Stomach (tissue), 4 donors: ENCODE measurements around the gene PKD2L1.

Experiments used
- CTCF ChIP-seq, 7 experiments: fragments of 450-650 bp in 4 of 7; fragments of 200-600 bp in 3 of 7; sonication (generic) in 3 of 7; IDR thresholded peaks; one replicate each; pipeline ENCODE4 v1.5.1; 2016 to 2019; ENCODE audit warnings: antibody characterized with exemption in 7 of 7, control low read depth in 2 of 7, mild to moderate bottlenecking in 1 of 7
- EP300 ChIP-seq: sonication (generic); formaldehyde crosslinking; IDR thresholded peaks from one replicate; pipeline ENCODE4 v1.6.1; 2017; ENCODE audit warnings: antibody characterized with exemption
- POLR2A ChIP-seq, 4 donors: fragments of 450-650 bp; IDR thresholded peaks; one replicate each; pipeline ENCODE4 v1.6.1; 2016; ENCODE audit warnings: antibody characterized with exemption in 4 of 4, control low read depth in 2 of 4, mild to moderate bottlenecking in 1 of 4, moderate library complexity in 1 of 4
- POLR2AphosphoS5 ChIP-seq, 3 donors: sonication (generic); formaldehyde crosslinking; IDR thresholded peaks; one replicate each; pipeline ENCODE4 v1.6.1; 2016; ENCODE audit warnings: antibody characterized with exemption in 3 of 3

GRCh38 chr10:100338434-100339036 lies 8.5 kb upstream of the PKD2L1 start:
- TF ChIP-seq POLR2A (IDR thresholded peaks at IDR 0.05) (no peak), POLR2AphosphoS5 (IDR thresholded peaks at IDR 0.05) (peak in 1 of 3 donors; percentile 25), CTCF (IDR thresholded peaks at IDR 0.05) (peak in 5 of 7 experiments; percentile 64 to 93 (median 87)), EP300 (no peak)
